Measurements from ENCODE around the gene PRORP. TPM values are rescaled to one million over a fixed set of nuclear protein-coding genes. Genes with fewer than 3 reads are reported as not detected.

PRORP gene
- total and polyA plus RNA-seq, 2 of the 8 experiments (the other 6 are each of a cell fraction or from before 2014, with no cell fraction given): 30.0 to 44.8 TPM

DNA sequence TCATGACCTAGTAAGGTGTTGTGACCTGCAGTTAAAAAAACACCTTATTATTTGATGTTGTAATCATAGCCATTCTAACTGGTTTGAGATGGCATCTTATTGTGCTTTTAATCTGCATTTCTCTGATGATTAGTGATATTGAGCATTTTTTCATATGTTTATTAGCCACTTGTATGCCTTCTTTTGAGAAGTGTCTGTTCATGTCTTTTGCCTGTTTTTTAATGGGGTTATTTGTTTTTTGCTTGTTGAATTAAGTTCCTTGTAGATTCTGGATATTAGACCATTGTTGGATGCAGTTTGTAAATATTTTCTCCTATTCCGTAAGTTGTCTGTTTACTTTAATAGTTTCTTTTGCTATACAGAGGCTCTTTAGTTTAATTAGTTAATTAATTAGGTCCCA, 41.0 kb downstream of the PRORP start:
- Histone ChIP-seq H3K9ac (replicated peaks in 1 of 4; ENCODE audit: extremely low read depth in 1 of 4, low read depth in 3 of 4, low read length in 3 of 4) (no peak overlapping the region), H4K20me1 (replicated peaks in 1 of 2; ENCODE audit: control insufficient read depth in 1 of 2, insufficient read depth in 2 of 2, low read length in 2 of 2) (no peaks in the 10 kb centered on the region), H3K79me1 (ENCODE audit: low read depth, low read length) (no peaks in the 10 kb centered on the region; the same call in 1 of the 2 replicates), H2BK5ac (ENCODE audit: low read depth, low read length) (no peak overlapping the region), H2BK15ac (ENCODE audit: low read length) (no peak overlapping the region), H3K18ac (ENCODE audit: extremely low read depth, low read length) (no peak overlapping the region), H3K36me3 (ENCODE audit: control insufficient read depth in 2 of 4, insufficient read depth in 4 of 4, low read length in 3 of 4) (peaks cover 0 to 5% (median 0%) of the 10 kb centered on the region in 4 experiments; a peak in 1 of 8 replicates), H3K4me1 (replicated peaks in 1 of 4; ENCODE audit: control insufficient read depth in 3 of 4, insufficient read depth in 4 of 4, low read length in 3 of 4) (no peaks in the 10 kb centered on the region), H3K4me2 (ENCODE audit: insufficient read depth in 1 of 2, low read depth in 2 of 2, low read length in 2 of 2) (no peak overlapping the region), H3K9me3 (ENCODE audit: insufficient read depth in 2 of 2, low read depth in 1 of 2, low read length in 1 of 2) (no peaks in the 10 kb centered on the region), H3K56ac (replicated peaks; ENCODE audit: insufficient read length, low read depth, low read length) (no peak overlapping the region), H3K27me3 (replicated peaks in 1 of 4; ENCODE audit: control insufficient read depth in 3 of 4, extremely low read depth in 1 of 4, insufficient read depth in 3 of 4, low read length in 3 of 4) (no peaks in the 10 kb centered on the region), H2BK20ac (ENCODE audit: low read length) (no peak overlapping the region), H3K4me3 (ENCODE audit: extremely low read depth in 1 of 4, insufficient read depth in 2 of 4, low read depth in 3 of 4, low read length in 4 of 4) (no peak overlapping the region), H4K8ac (ENCODE audit: extremely low read depth, insufficient read depth, low read length) (no peak overlapping the region), H3K27ac (ENCODE audit: low read depth, low read length) (no peak overlapping the region), H3K4ac (replicated peaks; ENCODE audit: insufficient read length, low read depth, low read length) (no peak overlapping the region), H2AK5ac (ENCODE audit: low read depth, low read length) (no peak overlapping the region), H4K91ac (replicated peaks; ENCODE audit: insufficient read length, low read length) (no peak overlapping the region), H3K79me2 (ENCODE audit: control insufficient read depth in 1 of 2, insufficient read depth in 2 of 2, low read length in 2 of 2) (no peaks in the 10 kb centered on the region), H3K23me2 (ENCODE audit: low read depth, low read length) (no peaks in the 10 kb centered on the region), H3K23ac (ENCODE audit: insufficient read length) (no peak overlapping the region), H2BK120ac (replicated peaks; ENCODE audit: low read depth, low read length) (no peak overlapping the region), H3K14ac (ENCODE audit: insufficient read length) (no peak overlapping the region), H2BK12ac (ENCODE audit: low read depth, low read length) (no peak overlapping the region), H4K5ac (ENCODE audit: insufficient read length, low read depth, low read length) (no peak overlapping the region), H2AFZ (ENCODE audit: low read length) (no peak overlapping the region)
- FAIRE-seq (no peak), DNase-seq (ENCODE audit: low read depth in 1 of 2, low spot score in 2 of 2) (no peak)
- WGBS, 2 experiments (ENCODE audit: extremely low coverage in 1 of 2, insufficient coverage in 1 of 2, insufficient read length in 1 of 2, insufficient replicate concordance in 2 of 2, low coverage in 1 of 2, low lambda C conversion rate in 2 of 2, missing lambda C conversion rate in 1 of 2): 85% methylated on average over 1 of the region's 1 CpG; no CpG with 5 or more reads in 1 of the 2 experiments
- ChIA-PET POLR2A (ENCODE audit: partially characterized antibody) (no interaction called here), CTCF (ENCODE audit: partially characterized antibody) (interaction anchor here (0.7 kb wide), 1 partner anchor 249 kb away, joined by 4 read pairs; no protein-coding TSS in a partner anchor)
- TF ChIP-seq POLR2A (IDR thresholded peaks at IDR 0.05; ENCODE audit: control extremely low read depth in 1 of 2, low read depth in 2 of 2, low read length in 2 of 2) (no peak), EZH2 (IDR thresholded peaks at IDR 0.05; ENCODE audit: low read depth, low read length, severe bottlenecking) (no peak), RAD21 (IDR thresholded peaks at IDR 0.05 in 1 of 2, conservative IDR thresholded peaks at IDR 0.05 in 1 of 2; ENCODE audit: low read depth in 2 of 2, low read length in 2 of 2) (no peak), YY1 (IDR thresholded peaks at IDR 0.05; ENCODE audit: low read depth, low read length) (no peak), SP4 (IDR thresholded peaks at IDR 0.05; ENCODE audit: low read length) (no peak), FOSL1 (IDR thresholded peaks at IDR 0.05; ENCODE audit: insufficient read depth, low read depth, low read length) (no peak), BCL11A (IDR thresholded peaks at IDR 0.05; ENCODE audit: low read depth in 2 of 2, low read length in 2 of 2) (no peak), SIX5 (IDR thresholded peaks at IDR 0.05; ENCODE audit: low read depth, low read length) (no peak), SUZ12 (IDR thresholded peaks at IDR 0.05; ENCODE audit: low read length) (no peak), SP2 (IDR thresholded peaks at IDR 0.05; ENCODE audit: low read length) (no peak)
- TF ChIP-seq, protein P1, sequence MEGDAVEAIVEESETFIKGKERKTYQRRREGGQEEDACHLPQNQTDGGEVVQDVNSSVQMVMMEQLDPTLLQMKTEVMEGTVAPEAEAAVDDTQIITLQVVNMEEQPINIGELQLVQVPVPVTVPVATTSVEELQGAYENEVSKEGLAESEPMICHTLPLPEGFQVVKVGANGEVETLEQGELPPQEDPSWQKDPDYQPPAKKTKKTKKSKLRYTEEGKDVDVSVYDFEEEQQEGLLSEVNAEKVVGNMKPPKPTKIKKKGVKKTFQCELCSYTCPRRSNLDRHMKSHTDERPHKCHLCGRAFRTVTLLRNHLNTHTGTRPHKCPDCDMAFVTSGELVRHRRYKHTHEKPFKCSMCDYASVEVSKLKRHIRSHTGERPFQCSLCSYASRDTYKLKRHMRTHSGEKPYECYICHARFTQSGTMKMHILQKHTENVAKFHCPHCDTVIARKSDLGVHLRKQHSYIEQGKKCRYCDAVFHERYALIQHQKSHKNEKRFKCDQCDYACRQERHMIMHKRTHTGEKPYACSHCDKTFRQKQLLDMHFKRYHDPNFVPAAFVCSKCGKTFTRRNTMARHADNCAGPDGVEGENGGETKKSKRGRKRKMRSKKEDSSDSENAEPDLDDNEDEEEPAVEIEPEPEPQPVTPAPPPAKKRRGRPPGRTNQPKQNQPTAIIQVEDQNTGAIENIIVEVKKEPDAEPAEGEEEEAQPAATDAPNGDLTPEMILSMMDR (IDR thresholded peaks at IDR 0.05; ENCODE audit: control extremely low read depth in 1 of 3, insufficient read depth in 1 of 3, low read depth in 1 of 3, low read length in 3 of 3): no peak
- TF ChIP-seq, protein P2, sequence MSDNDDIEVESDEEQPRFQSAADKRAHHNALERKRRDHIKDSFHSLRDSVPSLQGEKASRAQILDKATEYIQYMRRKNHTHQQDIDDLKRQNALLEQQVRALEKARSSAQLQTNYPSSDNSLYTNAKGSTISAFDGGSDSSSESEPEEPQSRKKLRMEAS (IDR thresholded peaks at IDR 0.05): no peak

Measured in H1 (cell line).